PC-9 (cell line): ENCODE results near the gene DEF6.

Experiments used
- EZH2 ChIP-seq: fragments of 200-600 bp; sonication (generic); IDR thresholded peaks from 2 replicates; pipeline ENCODE4 v1.8.0; 2017; ENCODE audit warnings: antibody characterized with exemption, low read depth
- TF ChIP-seq, protein P1 (sequence below): fragments of 200-600 bp; sonication (generic); conservative IDR thresholded peaks from 2 replicates; pipeline ENCODE4 v1.6.1; 2017; ENCODE audit warnings: mixed run types, antibody characterized with exemption, mild to moderate bottlenecking, moderate library complexity

GRCh38 chr6:35288834-35289233 is 8.8 kb upstream of the DEF6 start:
- TF ChIP-seq, protein P1, sequence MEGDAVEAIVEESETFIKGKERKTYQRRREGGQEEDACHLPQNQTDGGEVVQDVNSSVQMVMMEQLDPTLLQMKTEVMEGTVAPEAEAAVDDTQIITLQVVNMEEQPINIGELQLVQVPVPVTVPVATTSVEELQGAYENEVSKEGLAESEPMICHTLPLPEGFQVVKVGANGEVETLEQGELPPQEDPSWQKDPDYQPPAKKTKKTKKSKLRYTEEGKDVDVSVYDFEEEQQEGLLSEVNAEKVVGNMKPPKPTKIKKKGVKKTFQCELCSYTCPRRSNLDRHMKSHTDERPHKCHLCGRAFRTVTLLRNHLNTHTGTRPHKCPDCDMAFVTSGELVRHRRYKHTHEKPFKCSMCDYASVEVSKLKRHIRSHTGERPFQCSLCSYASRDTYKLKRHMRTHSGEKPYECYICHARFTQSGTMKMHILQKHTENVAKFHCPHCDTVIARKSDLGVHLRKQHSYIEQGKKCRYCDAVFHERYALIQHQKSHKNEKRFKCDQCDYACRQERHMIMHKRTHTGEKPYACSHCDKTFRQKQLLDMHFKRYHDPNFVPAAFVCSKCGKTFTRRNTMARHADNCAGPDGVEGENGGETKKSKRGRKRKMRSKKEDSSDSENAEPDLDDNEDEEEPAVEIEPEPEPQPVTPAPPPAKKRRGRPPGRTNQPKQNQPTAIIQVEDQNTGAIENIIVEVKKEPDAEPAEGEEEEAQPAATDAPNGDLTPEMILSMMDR, result no peak
- no peak for TF ChIP-seq EZH2
